Ammon's horn (tissue), 1 donor: Measurements from ENCODE around the gene PLP1.
"Not testable (repeated sequence)": the region's sequence is repeated elsewhere in the genome, so short reads cannot be mapped to it uniquely, and the experiment has no call there.

Experiments
- DNase-seq: peaks from one replicate; pipeline ENCODE4 v3.0.0-alpha.2; 2016; ENCODE audit warnings: low spot score

Gene PLP1

GRCh38 chrX:103781062-103781402 is 4.4 kb downstream of the PLP1 start:
- no peak for DNase-seq

GRCh38 chrX:103781706-103782105 is 5.1 kb downstream of the PLP1 start:
- DNase-seq = no peak

DNA sequence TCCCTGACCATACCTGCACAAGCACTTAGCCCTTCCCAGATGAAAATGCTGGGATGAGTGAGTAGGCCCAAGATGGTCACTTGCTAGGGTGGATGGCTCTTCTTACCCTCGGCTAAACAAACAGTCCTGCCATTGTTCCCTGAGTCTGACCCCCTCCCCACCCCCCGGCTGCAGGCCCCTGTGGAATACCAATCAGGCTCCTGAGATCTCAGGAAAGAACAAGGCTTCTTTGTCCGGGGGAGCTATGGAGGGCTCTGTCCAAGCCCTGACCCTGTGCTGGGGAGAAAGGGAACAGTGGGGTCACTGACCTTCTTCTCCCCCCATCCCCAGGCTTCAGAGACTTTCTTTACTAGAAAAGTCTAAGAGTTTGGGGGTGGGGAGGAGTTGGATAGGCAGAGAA is 6.0 kb downstream of the PLP1 start:
- peak; percentile 68 for DNase-seq

DNA sequence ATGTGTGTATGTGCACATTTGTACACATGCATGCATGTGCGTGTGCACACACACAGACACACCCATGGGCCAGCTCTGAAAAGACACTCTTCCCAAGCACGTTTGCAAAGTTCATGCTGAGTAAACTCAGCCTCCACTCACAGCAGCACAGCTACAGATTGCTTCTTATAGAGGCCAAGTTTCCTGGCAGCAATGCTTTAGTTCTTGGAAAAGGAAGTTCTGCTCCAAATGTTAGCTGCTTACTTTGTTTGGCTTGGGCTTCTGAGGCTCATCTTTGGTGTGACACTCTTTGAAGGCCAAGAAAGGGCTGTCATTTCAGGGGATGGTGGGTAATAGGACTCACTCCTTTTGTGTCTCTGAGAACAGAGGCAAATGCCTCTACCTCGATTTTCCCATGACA is 6.6 kb downstream of the PLP1 start:
- no peak for DNase-seq

DNA sequence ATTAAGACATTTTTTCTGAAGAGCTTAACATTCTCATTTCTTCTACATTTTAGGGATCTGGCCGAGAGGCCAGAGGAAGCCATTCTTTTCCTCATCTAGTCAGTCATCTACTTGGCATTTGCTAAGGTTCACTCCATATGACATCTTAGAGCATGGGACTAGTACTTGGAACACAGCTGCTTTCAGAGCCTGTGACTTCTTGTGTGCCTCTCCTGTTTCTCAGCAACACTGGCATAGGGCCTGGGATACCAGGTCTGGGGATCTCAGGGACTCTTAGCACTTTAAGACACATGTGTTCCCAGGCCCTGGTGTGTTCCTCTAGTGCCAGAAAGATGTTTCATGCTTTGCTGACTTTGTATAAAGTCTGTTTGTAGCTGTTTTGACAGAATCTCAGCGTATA is 7.3 kb downstream of the PLP1 start:
- DNase-seq = peak; percentile 41

- no peak for DNase-seq
Observed at GRCh38 chrX:103789004-103789403, 12.4 kb downstream of the PLP1 start.

DNA sequence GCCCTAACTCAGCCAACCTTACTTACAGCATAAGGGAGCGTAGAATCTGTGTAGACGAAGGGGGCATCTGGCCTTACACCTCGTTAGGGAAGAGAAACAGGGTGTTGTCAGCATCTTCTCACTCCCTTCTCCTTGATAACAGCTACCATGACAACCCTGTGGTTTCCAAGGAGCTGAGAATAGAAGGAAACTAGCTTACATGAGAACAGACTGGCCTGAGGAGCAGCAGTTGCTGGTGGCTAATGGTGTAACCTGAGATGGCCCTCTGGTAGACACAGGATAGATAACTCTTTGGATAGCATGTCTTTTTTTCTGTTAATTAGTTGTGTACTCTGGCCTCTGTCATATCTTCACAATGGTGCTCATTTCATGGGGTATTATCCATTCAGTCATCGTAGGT is 14.6 kb downstream of the PLP1 start:
- DNase-seq = no peak

- no peak for DNase-seq
Observed at GRCh38 chrX:103791826-103792485, 15.3 kb downstream of the PLP1 start.

DNA sequence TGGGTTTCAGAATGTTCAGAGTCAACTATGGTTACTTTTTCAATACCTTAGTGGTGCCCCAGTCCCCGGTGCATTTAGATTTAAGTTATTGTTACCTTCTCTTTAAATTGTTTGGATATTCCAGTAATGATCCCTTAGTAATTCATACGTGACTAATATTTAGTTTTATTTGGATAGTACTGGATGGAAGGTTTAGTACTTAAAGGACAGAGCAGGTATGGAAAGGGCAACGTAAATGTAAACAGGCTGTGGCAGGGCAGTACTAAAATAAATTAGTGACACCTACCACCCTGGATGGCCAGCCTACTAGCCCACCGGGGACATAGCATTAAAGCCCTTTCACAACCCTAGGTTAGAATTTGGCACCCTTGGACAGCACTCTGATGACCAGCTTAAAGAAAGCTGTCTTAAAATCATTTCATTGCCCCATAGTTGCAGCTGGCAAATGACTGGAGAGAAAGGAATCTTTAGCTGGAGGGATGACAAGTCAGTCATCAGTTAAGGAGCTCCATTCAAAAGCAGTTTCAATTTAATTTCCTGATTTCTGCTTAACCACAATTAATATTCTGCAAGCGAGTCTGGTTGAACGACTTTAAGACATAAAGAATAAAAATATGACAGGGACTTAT is 16.4 kb downstream of the PLP1 start:
- no peak for DNase-seq

GRCh38 chrX:103793545-103793940 is 16.9 kb downstream of the PLP1 start:
- DNase-seq = peak; percentile 50

DNA sequence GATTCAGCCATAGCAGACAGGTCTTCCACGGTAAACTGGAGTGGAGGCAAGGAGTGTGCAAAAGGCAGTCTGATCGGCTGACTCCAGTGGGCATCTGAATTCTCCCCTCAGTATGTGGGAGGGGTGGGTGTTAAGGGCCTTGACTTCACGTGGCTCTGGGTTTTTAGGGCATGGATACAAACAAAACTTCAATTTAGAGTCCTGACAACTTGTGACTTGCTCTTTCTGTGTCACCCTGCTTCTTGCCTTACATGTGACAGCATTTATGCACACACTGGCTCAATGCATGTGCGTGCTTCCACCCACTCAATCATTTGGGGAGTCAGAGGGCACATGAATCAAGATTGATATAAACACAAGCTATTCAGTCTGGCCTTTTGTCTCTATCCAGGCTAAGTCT is 17.5 kb downstream of the PLP1 start:
- DNase-seq = no peak

DNA sequence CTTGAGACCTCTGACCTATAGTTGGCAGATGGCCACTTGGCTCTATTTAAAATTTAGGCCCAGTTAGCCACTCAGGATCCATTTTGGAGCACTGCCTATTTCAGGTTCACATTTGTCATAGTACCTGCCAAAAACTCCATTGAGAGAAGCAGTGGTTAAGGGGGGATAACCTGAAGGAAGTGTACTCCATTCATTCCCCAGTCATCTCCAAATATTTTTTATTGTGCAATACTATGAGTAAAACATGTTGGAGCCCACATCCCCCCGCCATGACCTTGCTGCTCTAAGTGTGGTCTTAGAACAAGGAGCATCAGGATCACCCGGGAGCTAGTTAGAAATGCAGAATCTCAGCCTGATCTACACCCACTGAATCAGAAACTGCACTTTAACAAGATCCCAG is 21.1 kb downstream of the PLP1 start:
- DNase-seq = no peak

DNA sequence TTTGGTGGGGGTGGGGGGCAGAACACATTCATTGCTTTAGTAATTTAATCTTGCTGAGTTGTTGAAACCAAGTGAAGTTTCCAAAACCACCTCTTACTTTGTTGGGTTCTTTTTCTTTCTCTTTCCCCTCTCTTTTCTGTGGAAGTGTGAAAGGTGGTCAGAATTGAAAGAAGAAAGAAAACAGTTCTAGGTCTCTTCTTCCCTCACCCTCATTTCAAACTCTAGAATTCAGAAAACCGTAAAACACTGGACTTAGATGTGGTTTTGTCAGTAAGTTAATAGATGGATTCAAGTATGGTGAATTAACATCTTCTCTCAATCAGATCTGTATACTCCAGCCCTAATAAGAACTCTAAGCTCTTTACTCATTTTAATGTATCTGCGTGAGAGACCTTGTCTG is 23.7 kb downstream of the PLP1 start:
- DNase-seq = no peak

DNA sequence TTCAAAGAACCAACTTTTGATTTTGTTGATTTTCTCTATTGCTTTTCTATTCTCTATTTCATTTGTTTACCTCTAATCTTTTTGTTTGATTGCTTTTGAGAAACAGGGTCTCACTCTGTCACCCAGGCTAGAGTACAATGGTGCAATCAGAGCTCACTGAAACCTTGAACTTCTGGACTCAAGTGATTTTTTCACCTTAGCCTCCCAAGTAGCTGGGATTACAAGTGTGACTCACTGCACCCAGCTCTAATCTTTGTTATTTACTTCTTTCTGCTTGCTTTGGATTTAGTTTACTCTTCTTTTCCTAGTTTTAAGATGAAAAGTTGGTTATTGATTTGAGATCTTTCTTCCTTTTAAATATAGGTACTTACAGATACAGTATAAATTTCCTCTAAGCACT is 29.2 kb downstream of the PLP1 start:
- no peak for DNase-seq

GRCh38 chrX:103806862-103807474 is 30.3 kb downstream of the PLP1 start:
- no peak for DNase-seq

DNA sequence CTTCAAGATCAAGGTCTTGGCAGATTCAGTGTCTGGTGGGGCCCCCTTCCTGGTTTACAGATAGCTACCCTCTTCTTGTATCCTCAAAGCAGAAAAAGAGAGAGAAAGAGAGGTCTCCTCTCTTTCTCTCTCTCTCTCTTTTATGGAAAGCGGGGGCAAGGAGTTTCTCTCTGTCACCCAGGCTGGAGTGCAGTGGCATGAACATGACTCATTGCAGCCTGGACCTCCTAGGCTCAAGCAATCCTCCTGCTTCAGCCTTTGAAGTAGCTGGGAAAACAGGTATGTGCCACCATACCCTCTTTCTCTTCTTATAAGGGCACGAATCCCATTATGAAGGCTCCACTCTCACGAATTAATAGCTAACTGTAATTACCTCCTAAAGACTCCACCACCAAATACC is 35.2 kb downstream of the PLP1 start:
- no peak for DNase-seq

GRCh38 chrX:103817101-103817500 is 40.5 kb downstream of the PLP1 start:
- not testable (repeated sequence) for DNase-seq

GRCh38 chrX:103817502-103817901 is 40.9 kb downstream of the PLP1 start:
- peak; percentile 35 for DNase-seq

DNA sequence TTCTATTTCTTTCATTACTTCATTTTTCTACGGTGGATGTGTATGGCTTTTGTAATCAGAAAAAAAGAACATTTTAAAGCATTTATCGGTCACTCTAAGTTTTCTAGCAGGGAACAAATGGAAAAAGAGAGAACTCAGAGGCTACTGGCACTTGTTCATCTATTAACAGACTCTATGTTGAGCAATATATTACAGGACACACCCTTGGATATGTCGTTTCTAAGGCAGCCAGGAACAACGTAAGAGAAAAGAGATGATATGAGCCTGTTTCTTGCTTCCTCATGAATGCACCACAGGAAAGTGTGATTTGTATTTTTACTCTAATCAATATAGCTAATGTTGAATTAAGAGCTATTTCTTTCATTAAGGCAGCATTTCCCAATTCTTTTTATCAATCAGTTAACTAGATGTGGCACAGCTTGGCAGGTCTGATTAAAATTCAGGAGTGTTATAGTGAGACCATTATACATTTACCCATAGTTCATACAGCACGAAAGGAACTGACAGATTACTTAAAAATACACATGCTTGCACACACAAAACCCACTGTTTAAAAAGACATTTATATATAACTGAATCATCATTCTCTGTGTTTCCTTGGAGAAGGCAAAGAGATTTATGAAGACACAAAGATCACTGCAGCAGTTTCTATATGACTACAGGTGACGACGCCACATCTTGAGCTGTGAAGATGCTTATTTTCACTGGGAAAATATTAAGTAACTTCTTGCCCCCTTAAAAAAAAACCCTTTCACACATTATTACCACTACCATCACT is 42.4 kb downstream of the PLP1 start:
- no peak for DNase-seq

DNA sequence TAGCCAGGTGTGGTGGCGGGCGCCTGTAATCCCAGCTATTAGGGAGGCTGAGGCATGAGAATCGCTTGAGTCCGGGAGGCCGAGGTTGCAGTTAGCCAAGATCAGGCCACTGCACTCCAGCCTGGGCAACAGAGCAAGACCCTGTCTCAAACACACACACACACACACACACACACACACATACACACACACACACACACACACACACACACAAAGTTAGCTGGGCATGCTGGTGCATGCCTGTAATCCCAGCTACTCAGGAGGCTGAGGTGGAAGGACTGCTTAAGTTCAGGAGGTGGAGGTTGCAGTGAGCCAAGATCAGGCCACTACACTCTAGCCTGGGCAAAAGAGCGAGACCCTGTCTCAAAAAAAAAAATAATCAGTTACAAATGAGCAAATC is 44.2 kb downstream of the PLP1 start:
- DNase-seq = not testable (repeated sequence)

GRCh38 chrX:103823591-103823990 is 47.0 kb downstream of the PLP1 start:
- DNase-seq = no peak

GRCh38 chrX:103825881-103826280 is 49.2 kb downstream of the PLP1 start:
- DNase-seq = no peak

- DNase-seq = no peak
Observed at GRCh38 chrX:103828529-103828928, 51.9 kb downstream of the PLP1 start.
